ENCODE results near the gene RAI1. TPM values are rescaled to one million over a fixed set of nuclear protein-coding genes. Genes with fewer than 3 reads are reported as not detected.
A peak's percentile ranks its signal among the peaks of the same experiment; 100 is the strongest.

RAI1 gene
- total and polyA plus RNA-seq, 10 of the 15 experiments (the other 5 are each of a cell fraction or from before 2014, with no cell fraction given), result 0.66 to 37.7 (median 6.0) TPM

- no peaks in the 10 kb centered on the region; the same call in 2 of the 3 replicates for H3K9me3 ChIP-seq (replicated peaks; ENCODE audit: control insufficient read depth, insufficient read depth, low read length)
- ChIA-PET SMC1A (ENCODE audit: uncharacterized antibody, unreplicated experiment) (interaction anchor here (1.3 kb wide), 1 partner anchor 61 kb away, joined by 5 read pairs; no protein-coding TSS in a partner anchor), RAD21 (ENCODE audit: unreplicated experiment) (interaction anchor here (1.2 to 2.1 kb wide), 2 partner anchors 72 to 85 kb away, joined by 3 to 5 read pairs; partner anchors contain the start of gene SREBF1), POLR2A (interaction anchor here (0.6 to 1.3 kb wide), 2 partner anchors 72 to 84 kb away, joined by 3 read pairs; no protein-coding TSS in a partner anchor), CTCF (interaction anchor here (0.7 to 1.4 kb wide), 5 partner anchors 68 to 233 kb away, joined by 3 to 4 read pairs (median 3); no protein-coding TSS in a partner anchor)
- no peaks in the 10 kb centered on the region for H4K20me1 ChIP-seq (ENCODE audit: control insufficient read depth, insufficient read depth)
- H3K79me2 ChIP-seq (ENCODE audit: control insufficient read depth, insufficient read depth, low read length), result peaks cover 37% of the 10 kb centered on the region
- DNase-seq (ENCODE audit: low read depth, low spot score), result no peak
- H3K9ac ChIP-seq (ENCODE audit: control insufficient read depth, insufficient read depth, low read length), result peak overlapping the region; percentile 45
- H3K27me3 ChIP-seq (replicated peaks in 1 of 2; ENCODE audit: control insufficient read depth in 2 of 2, insufficient read depth in 2 of 2, low read length in 1 of 2), result no peaks in the 10 kb centered on the region
- peaks cover 0 to 7% of the 10 kb centered on the region in 2 experiments; a peak in 2 of 4 replicates for H3K36me3 ChIP-seq (ENCODE audit: control insufficient read depth in 2 of 2, insufficient read depth in 2 of 2, low read length in 1 of 2)
- H3K4me1 ChIP-seq (ENCODE audit: control insufficient read depth, insufficient read depth, low read length), result peaks cover 49% of the 10 kb centered on the region
- peak; percentile 3 for ATAC-seq
- TF ChIP-seq RUNX3 (IDR thresholded peaks at IDR 0.05; ENCODE audit: low read length), result 0 out of 2 replicates have a peak, but pooled peaks have one; percentile 2
- no peak for TF ChIP-seq SMARCA5 (IDR thresholded peaks at IDR 0.05)
- no peak for TF ChIP-seq KDM1A (IDR thresholded peaks at IDR 0.05; ENCODE audit: borderline replicate concordance)
- TF ChIP-seq GATAD2B (conservative IDR thresholded peaks at IDR 0.05; ENCODE audit: low read depth), result no peak
- peak; percentile 31; the same call in 1 of the 2 replicates for TF ChIP-seq POLR2A (IDR thresholded peaks at IDR 0.05; ENCODE audit: low read depth, low read length)
- TF ChIP-seq MLLT1 (IDR thresholded peaks at IDR 0.05), result peak; percentile 48; the same call in 1 of the 2 replicates
- no peak for TF ChIP-seq SKIL (IDR thresholded peaks at IDR 0.05; ENCODE audit: low read depth, poor library complexity, severe bottlenecking)
- no peak for TF ChIP-seq MYC (IDR thresholded peaks at IDR 0.05; ENCODE audit: insufficient read depth, insufficient read length, insufficient replicate concordance, low read length, severe bottlenecking)
- TF ChIP-seq CBX5 (IDR thresholded peaks at IDR 0.05; ENCODE audit: low read depth), result no peak
- in situ Hi-C loops (cut with MboI), result no loop called here
- H3K4me2 ChIP-seq (ENCODE audit: control insufficient read depth, insufficient read depth), result peak overlapping the region; percentile 93
- peak overlapping the region; percentile 83 for H3K27ac ChIP-seq (ENCODE audit: control insufficient read depth, insufficient read depth)
- peak overlapping the region; percentile 71 for H3K4me3 ChIP-seq
- peak overlapping the region; percentile 75 for H2AFZ ChIP-seq (ENCODE audit: control insufficient read depth, low read depth, low read length)
- intact Hi-C loops (cut with micrococcal nuclease; ENCODE audit: unreplicated experiment), result loop anchor here (1.0 kb wide), 1 partner anchor 31 kb away; no protein-coding TSS in a partner anchor
- WGBS (ENCODE audit: insufficient coverage, insufficient replicate concordance, low lambda C conversion rate, missing lambda C conversion rate), result under 1% methylated on average over 17 of the region's 17 CpGs
- BruUV-seq (replicated peaks), result no TSS peak
- FAIRE-seq, result no peak
Observed at GRCh38 chr17:17751489-17752088, 70.3 kb downstream of the RAI1 start.
